Body of pancreas (tissue), 4 donors: Measurements from ENCODE around the gene CDH4.

ENCODE experiments used
- CTCF ChIP-seq, 7 experiments: fragments of 450-650 bp in 4 of 7; fragments of 200-600 bp in 3 of 7; sonication (generic) in 3 of 7; IDR thresholded peaks; one replicate each; pipeline ENCODE4 v1.5.1; 2016 to 2019; ENCODE audit warnings: antibody characterized with exemption in 7 of 7
- POLR2A ChIP-seq, 3 donors: fragments of 450-650 bp; IDR thresholded peaks; one replicate each; pipeline ENCODE4 v1.6.1; 2016; ENCODE audit warnings: antibody characterized with exemption in 3 of 3, mild to moderate bottlenecking in 2 of 3

DNA sequence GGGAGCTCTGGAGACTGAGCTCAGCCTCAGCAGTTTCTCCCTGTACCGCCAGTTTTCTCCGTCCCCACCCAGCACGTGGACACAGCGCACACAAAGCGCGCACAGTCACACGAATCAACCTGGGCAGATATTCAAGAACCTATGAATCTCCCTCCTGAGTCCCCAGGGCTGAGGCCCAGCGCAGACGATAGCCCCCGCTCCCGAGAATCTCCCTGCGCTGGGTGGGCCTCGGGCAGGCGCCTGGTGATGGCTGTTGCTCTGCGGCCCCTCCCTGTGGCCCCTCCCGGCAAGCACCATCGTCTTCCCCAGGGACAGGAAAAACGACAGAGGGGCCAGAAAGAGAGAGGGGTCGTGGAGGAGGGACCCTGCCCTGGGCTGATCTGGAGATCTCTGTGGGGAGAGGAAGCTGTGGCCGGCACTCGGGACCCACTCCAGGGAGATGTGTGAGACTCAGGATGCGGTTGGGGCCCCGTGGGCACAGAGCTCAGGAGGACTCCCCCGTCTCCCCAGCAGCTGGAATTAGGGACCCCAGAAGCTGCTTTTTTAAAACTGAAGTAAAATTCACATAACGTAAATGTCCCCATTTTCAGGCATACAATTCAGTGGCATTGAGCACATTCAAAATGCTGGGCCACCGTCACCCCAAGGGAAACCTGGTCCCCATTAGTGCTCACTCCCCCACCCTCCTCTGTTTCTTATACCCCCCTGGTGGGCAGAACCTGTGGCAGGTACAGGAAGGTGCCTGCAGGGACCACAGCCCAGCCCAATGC lies 482.9 kb downstream of the CDH4 start:
- TF ChIP-seq CTCF (IDR thresholded peaks at IDR 0.05) (no peak), POLR2A (IDR thresholded peaks at IDR 0.05) (no peak)
